Bronchial epithelial cell (primary cell): ENCODE results near the gene HCAR3. TPM values are rescaled to one million over a fixed set of nuclear protein-coding genes. Genes with fewer than 3 reads are reported as not detected.

Source experiments
- DNase-seq: peaks from one replicate; pipeline ENCODE4 v3.0.0-alpha.2; 2010; ENCODE audit warnings: low read depth
- FAIRE-seq: peaks from 2 replicates; lab custom pipeline; 2011; peaks lifted over from hg19 to GRCh38; lab: Jason Lieb, UNC
- H3K27me3 ChIP-seq: 2 replicates; pipeline ENCODE4 v1.5.1; 2011; ENCODE audit warnings: low read length; ENCODE audit not compliant: control insufficient read depth, insufficient read depth
- H3K36me3 ChIP-seq: 2 replicates; pipeline ENCODE4 v1.5.1; 2011; ENCODE audit warnings: low read length; ENCODE audit not compliant: control insufficient read depth, insufficient read depth
- H3K4me3 ChIP-seq: 2 replicates; pipeline ENCODE4 v1.5.1; 2011; ENCODE audit warnings: mild to moderate bottlenecking, low read depth, low read length, control low read depth
- total RNA-seq: library from RNA; depleted of rRNA; stranded (reverse); fragments of >200 nt; gene quantifications from 2 replicates; pipeline ENCODE4 v1.2.1, GENCODE V29; 2014
- TF ChIP-seq, protein P1 (sequence below): IDR thresholded peaks from 2 replicates; pipeline ENCODE4 v1.5.1; 2011; ENCODE audit warnings: mild to moderate bottlenecking, moderate library complexity, low read length, control low read depth, inconsistent platforms; ENCODE audit not compliant: insufficient read depth, severe bottlenecking

HCAR3 gene
- total RNA-seq, 1 donor from 2014 or later: 0.26 TPM

DNA sequence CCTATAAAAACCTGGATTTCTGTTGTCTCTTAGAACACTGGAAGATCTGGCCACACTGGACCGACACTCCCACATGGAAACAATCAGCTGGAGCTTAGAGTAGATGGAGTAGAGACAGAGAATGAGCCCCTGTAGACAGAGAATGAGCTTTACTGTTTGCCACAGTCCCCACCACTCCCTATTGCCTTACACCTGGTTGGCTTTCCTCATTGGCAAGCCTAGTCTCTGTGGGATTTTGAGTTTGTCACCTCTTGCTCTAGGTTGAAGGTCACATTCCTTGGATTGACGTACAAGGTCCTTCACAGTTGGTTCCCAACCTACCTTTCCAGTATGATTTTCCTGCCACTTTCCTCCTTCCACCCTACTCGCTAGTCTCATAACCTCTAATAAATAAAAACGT is 16.0 kb upstream of the HCAR3 start:
- TF ChIP-seq, protein P1, sequence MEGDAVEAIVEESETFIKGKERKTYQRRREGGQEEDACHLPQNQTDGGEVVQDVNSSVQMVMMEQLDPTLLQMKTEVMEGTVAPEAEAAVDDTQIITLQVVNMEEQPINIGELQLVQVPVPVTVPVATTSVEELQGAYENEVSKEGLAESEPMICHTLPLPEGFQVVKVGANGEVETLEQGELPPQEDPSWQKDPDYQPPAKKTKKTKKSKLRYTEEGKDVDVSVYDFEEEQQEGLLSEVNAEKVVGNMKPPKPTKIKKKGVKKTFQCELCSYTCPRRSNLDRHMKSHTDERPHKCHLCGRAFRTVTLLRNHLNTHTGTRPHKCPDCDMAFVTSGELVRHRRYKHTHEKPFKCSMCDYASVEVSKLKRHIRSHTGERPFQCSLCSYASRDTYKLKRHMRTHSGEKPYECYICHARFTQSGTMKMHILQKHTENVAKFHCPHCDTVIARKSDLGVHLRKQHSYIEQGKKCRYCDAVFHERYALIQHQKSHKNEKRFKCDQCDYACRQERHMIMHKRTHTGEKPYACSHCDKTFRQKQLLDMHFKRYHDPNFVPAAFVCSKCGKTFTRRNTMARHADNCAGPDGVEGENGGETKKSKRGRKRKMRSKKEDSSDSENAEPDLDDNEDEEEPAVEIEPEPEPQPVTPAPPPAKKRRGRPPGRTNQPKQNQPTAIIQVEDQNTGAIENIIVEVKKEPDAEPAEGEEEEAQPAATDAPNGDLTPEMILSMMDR: no peak
- no peak overlapping the region for H3K4me3 ChIP-seq
- DNase-seq: no peak
- no peaks in the 10 kb centered on the region for H3K27me3 ChIP-seq
- no peaks in the 10 kb centered on the region for H3K36me3 ChIP-seq
- no peak for FAIRE-seq

- no peak for DNase-seq
- FAIRE-seq: no peak
- TF ChIP-seq, protein P1: no peak
- no peaks in the 10 kb centered on the region for H3K27me3 ChIP-seq
- H3K36me3 ChIP-seq: no peaks in the 10 kb centered on the region
- H3K4me3 ChIP-seq: no peak overlapping the region
Measured at GRCh38 chr12:122732170-122732569, 15.6 kb upstream of the HCAR3 start.

DNA sequence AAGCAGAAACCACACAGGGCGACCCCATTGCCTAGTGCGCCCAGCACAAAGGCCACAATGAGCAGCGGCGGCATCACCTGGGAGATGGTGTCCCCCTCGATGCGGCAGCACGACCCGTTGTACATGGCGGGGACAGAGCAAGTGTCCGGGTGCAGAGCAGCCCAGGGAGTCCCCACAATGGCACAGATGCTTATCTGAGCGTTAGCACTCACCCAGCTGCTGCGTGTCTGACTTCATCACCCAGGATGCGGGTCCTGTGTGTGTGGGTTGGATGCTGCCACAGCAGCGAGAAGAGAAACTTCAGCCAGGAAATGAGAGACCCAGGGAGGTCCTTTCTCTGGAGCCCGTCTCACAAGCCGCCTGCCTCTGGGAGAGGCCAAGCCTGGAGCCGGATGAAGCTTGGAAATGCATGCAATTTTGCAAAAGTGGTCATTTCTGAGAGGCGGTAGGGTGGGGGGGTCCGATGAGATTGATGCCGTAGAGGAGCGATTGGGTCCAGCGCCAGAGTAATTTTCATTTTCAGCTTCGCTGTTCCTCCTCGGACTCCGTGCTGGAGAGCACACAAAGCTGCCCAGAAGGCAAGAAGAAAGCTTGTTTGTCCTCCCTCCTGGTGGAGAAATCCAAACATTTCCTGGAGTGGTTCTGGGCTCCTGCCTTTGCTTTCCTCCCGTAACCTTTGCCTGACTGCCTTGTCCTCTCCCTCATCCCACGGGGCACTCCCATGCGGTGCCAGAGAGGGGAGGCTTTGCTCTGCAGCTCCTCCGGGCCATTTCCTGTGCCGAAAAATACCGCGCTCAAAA is 13.8 kb upstream of the HCAR3 start, which contains the start of gene HCAR1:
TSS of gene HCAR1 (minus strand) at position 630 of the 800 bp plus-strand sequence. CDS start at position 125, 505 bp downstream.
- H3K36me3 ChIP-seq: no peaks in the 10 kb centered on the region
- DNase-seq: no peak
- H3K4me3 ChIP-seq: peak within 1 kb of the TSS; percentile 30
- no peaks in the 10 kb centered on the region for H3K27me3 ChIP-seq
- TF ChIP-seq, protein P1: peak; percentile 6
- FAIRE-seq: no peak

DNA sequence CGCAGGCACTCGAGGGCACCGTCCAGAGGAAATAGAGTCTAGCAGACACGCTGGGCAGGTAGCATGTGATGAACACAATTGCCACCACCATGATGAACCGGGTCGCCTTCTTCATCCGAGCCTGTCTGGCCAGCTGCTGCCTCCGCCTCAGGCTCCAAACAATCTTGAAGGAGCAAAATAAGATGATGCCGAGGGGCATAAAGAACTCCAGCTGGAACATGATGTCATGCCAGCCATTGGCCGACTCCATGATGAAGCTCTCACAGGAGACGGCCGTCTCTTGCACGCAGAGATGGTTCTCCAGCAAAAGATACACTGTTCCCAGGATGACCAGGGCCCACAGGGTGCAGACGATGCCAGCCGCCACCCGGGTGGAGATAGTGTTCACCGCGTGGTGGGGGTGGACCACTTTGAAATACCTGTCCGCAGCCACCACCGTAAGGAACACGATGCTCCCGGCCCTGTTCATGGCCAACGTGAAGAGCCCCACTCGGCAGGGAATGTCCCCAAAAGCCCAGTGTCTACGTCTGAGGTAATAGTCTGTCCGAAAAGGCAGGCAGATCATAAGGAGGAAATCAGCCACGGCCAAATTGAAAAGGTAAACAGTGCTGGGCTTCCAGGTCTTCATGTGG is 13.1 kb upstream of the HCAR3 start:
- H3K36me3 ChIP-seq: no peaks in the 10 kb centered on the region
- H3K27me3 ChIP-seq: no peaks in the 10 kb centered on the region
- FAIRE-seq: no peak
- TF ChIP-seq, protein P1: no peak
- peak overlapping the region; percentile 30 for H3K4me3 ChIP-seq
- no peak for DNase-seq

DNA sequence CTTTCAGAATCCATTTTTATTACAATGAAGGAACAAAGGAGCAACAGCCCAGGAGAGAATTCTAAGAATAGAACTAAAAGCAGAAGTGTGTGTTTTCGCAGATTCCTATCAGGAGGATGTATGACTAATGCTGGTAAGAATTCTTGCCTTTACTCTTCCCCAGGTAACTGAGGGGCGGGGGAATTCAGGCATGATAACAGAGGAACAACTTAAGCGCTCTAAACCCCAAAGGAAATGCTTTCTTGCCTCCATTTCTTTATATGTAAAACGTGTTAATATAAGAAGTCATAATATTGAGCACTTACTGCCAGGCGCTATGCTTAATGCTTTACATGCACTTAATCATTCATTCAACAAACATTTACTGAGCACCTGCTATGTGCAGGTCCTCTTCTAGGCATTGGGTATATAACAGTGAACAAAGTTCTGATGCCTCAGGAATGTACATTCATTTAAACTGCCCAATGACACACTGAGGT is 9.5 kb upstream of the HCAR3 start:
- TF ChIP-seq, protein P1: no peak
- no peaks in the 10 kb centered on the region for H3K27me3 ChIP-seq
- FAIRE-seq (no peak), DNase-seq (peak; percentile 91)
- no peak overlapping the region for H3K4me3 ChIP-seq
- H3K36me3 ChIP-seq: no peaks in the 10 kb centered on the region
